GM12878 (cell line): ENCODE data around the gene RPL7A. TPM values are rescaled to one million over a fixed set of nuclear protein-coding genes. Genes with fewer than 3 reads are reported as not detected.

Experiments used
- ATAC-seq: fragments of 200-7000 bp; cut with Tn5 transposase; 3 replicates; pipeline ENCODE4 v1.9.1; 2020; ENCODE audit warnings: mild to moderate bottlenecking, moderate library complexity
- BruUV-seq: library from RNA; stranded (reverse); fragments of 400-500 nt; replicated peaks from 2 replicates; lab custom pipeline; 2021; lab: Mats Ljungman, UMichigan
- CTCF ChIA-PET: fragments of 300-600 bp; sonication (Branson Sonifier 250); formaldehyde crosslinking; extraction: SDS; loops from one replicate; lab custom pipeline; 2021; ENCODE audit warnings: inconsistent platforms; lab: Yijun Ruan, JAX
- POLR2A ChIA-PET: fragments of 350-600 bp; formaldehyde crosslinking; extraction: SDS; loops from one replicate; lab custom pipeline; 2021; ENCODE audit warnings: inconsistent platforms; lab: Charles Lee
- RAD21 ChIA-PET: fragments of 300-600 bp; sonication (Branson Sonifier 250); formaldehyde crosslinking; loops from one replicate; lab custom pipeline; 2023; ENCODE audit warnings: antibody characterized with exemption; ENCODE audit not compliant: unreplicated experiment; lab: Charles Lee
- SMC1A ChIA-PET: fragments of 300-600 bp; sonication (Branson Sonifier 250); formaldehyde crosslinking; loops from one replicate; lab custom pipeline; 2023; ENCODE audit not compliant: unreplicated experiment, uncharacterized antibody; lab: Charles Lee
- DNase-seq: peaks from one replicate; pipeline ENCODE4 v3.0.0-alpha.2; 2011; ENCODE audit warnings: low read depth, low spot score
- FAIRE-seq: peaks from 3 replicates; lab custom pipeline; 2011; peaks lifted over from hg19 to GRCh38; lab: Jason Lieb, UNC
- H2AFZ ChIP-seq: 2 replicates; pipeline ENCODE4 v1.6.0; 2011; ENCODE audit warnings: low read depth, low read length, control low read depth; ENCODE audit not compliant: control insufficient read depth
- H3K27ac ChIP-seq: 2 replicates; pipeline ENCODE4 v1.5.1; 2011; ENCODE audit warnings: control low read depth; ENCODE audit not compliant: control insufficient read depth, insufficient read depth
- H3K27me3 ChIP-seq, 2 experiments: replicated peaks in 1 of 2; 2 replicates each; pipeline versions ENCODE4 v1.6.0 to v1.6.1; 2011; ENCODE audit warnings: low read length in 1 of 2; ENCODE audit not compliant: control insufficient read depth in 2 of 2, insufficient read depth in 2 of 2
- H3K36me3 ChIP-seq, 2 experiments: 2 replicates each; pipeline ENCODE4 v1.5.1; 2011; ENCODE audit warnings: low read length in 1 of 2; ENCODE audit not compliant: control insufficient read depth in 2 of 2, insufficient read depth in 2 of 2
- H3K4me1 ChIP-seq: 2 replicates; pipeline ENCODE4 v1.6.1; 2011; ENCODE audit warnings: mild to moderate bottlenecking, low read length, moderate library complexity, mixed read lengths; ENCODE audit not compliant: control insufficient read depth, insufficient read depth
- H3K4me2 ChIP-seq: 2 replicates; pipeline ENCODE4 v1.6.0; 2011; ENCODE audit warnings: control low read depth; ENCODE audit not compliant: control insufficient read depth, insufficient read depth
- H3K4me3 ChIP-seq: fragments of 200-600 bp; sonication (generic); 2 replicates; pipeline ENCODE4 v1.5.1; 2016
- H3K79me2 ChIP-seq: 2 replicates; pipeline ENCODE4 v1.6.0; 2011; ENCODE audit warnings: low read length; ENCODE audit not compliant: control insufficient read depth, insufficient read depth
- H3K9ac ChIP-seq: 2 replicates; pipeline ENCODE4 v1.8.0; 2011; ENCODE audit warnings: low read length, control low read depth, mixed read lengths; ENCODE audit not compliant: control insufficient read depth, insufficient read depth
- H3K9me3 ChIP-seq: replicated peaks from 3 replicates; pipeline ENCODE4 v1.5.1; 2011; ENCODE audit warnings: mild to moderate bottlenecking, low read length; ENCODE audit not compliant: control insufficient read depth, insufficient read depth
- H4K20me1 ChIP-seq: 2 replicates; pipeline ENCODE4 v1.6.0; 2011; ENCODE audit not compliant: control insufficient read depth, insufficient read depth
- NKRF ChIP-seq: fragments of 450-650 bp; conservative IDR thresholded peaks from 2 replicates; pipeline ENCODE4 v1.6.1; 2017; ENCODE audit warnings: mild to moderate bottlenecking, moderate library complexity
- WGBS: methylation state at CpG from one replicate; pipeline ENCODE4 v1.1.6; 2016; ENCODE audit warnings: low lambda C conversion rate; ENCODE audit not compliant: insufficient replicate concordance, insufficient coverage; ENCODE audit errors: missing lambda C conversion rate; 5-methylcytosine and 5-hydroxymethylcytosine counted together
- in situ Hi-C: fragments of 300-500 bp; cut with MboI; formaldehyde crosslinking; loops from 9 replicates; pipeline ENCODE4 v1.14.3; 2018; ENCODE audit warnings: mixed read lengths
- intact Hi-C: fragments of 100-400 bp; cut with micrococcal nuclease; formaldehyde crosslinking; loops from one replicate; pipeline ENCODE4 v1.14.2; 2022; ENCODE audit not compliant: unreplicated experiment
- polyA plus RNA-seq, 11 experiments: library from polyadenylated mRNA; depleted of rRNA in 4 of 11; unstranded in 6 of 11; stranded (reverse) in 5 of 11; fragments of >200 nt; fragmentation: Nextera tagmentation in 4 of 11; fragmentation: Illumina TruSeq in 1 of 11; extraction: Ambion mirVana in 4 of 11; extraction: Trizol in 1 of 11; gene quantifications; 1 replicate in 1 of 11; 2 replicates in 10 of 11; pipeline versions ENCODE4 v1.2.1 to v1.2.3, GENCODE V29; 2011 to 2016; ENCODE audit warnings: inconsistent platforms in 2 of 11, missing spikeins in 2 of 11, low read depth in 1 of 11
- total RNA-seq, 4 experiments: library from RNA; depleted of rRNA in 3 of 4; stranded (reverse); fragments of >200 nt in 3 of 4; fragmentation: Illumina TruSeq in 1 of 4; extraction: Trizol in 1 of 4; gene quantifications; 2 replicates each; pipeline versions ENCODE4 v1.2.1 to v1.2.3, GENCODE V29; 2013 to 2021
- TF ChIP-seq, protein P1 (sequence below): fragments of 450-650 bp; formaldehyde crosslinking; IDR thresholded peaks from 2 replicates; pipeline ENCODE4 v1.5.0; 2022; ENCODE audit warnings: mild to moderate bottlenecking, missing genetic modification characterization

RPL7A gene
- total and polyA plus RNA-seq, 10 of the 15 experiments (the other 5 are each of a cell fraction or from before 2014, with no cell fraction given): 917 to 5,193 (median 3,326) TPM

- no peaks in the 10 kb centered on the region for H3K36me3 ChIP-seq
- CTCF ChIA-PET: interaction anchor here (1.3 kb wide), 1 partner anchor 11 kb away, joined by 3 read pairs; the partner anchor contains the start of gene STKLD1
- H4K20me1 ChIP-seq: no peaks in the 10 kb centered on the region
- H3K27ac ChIP-seq: no peak overlapping the region
- POLR2A ChIA-PET: interaction anchor here (0.7 kb wide), 1 partner anchor 412 kb away, joined by 3 read pairs; no protein-coding TSS in a partner anchor
- no peaks in the 10 kb centered on the region for H3K9me3 ChIP-seq
- WGBS: 40% methylated on average over 9 of the region's 9 CpGs
- no TSS peak for BruUV-seq
- no peak overlapping the region for H3K9ac ChIP-seq
- FAIRE-seq: no peak
- no peak for DNase-seq
- RAD21 ChIA-PET: no interaction called here
- no peak overlapping the region for H3K4me2 ChIP-seq
- TF ChIP-seq, protein P1, sequence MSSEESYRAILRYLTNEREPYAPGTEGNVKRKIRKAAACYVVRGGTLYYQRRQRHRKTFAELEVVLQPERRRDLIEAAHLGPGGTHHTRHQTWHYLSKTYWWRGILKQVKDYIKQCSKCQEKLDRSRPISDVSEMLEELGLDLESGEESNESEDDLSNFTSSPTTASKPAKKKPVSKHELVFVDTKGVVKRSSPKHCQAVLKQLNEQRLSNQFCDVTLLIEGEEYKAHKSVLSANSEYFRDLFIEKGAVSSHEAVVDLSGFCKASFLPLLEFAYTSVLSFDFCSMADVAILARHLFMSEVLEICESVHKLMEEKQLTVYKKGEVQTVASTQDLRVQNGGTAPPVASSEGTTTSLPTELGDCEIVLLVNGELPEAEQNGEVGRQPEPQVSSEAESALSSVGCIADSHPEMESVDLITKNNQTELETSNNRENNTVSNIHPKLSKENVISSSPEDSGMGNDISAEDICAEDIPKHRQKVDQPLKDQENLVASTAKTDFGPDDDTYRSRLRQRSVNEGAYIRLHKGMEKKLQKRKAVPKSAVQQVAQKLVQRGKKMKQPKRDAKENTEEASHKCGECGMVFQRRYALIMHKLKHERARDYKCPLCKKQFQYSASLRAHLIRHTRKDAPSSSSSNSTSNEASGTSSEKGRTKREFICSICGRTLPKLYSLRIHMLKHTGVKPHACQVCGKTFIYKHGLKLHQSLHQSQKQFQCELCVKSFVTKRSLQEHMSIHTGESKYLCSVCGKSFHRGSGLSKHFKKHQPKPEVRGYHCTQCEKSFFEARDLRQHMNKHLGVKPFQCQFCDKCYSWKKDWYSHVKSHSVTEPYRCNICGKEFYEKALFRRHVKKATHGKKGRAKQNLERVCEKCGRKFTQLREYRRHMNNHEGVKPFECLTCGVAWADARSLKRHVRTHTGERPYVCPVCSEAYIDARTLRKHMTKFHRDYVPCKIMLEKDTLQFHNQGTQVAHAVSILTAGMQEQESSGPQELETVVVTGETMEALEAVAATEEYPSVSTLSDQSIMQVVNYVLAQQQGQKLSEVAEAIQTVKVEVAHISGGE: no peak
- TF ChIP-seq NKRF: no peak
- H3K27me3 ChIP-seq: no peaks in the 10 kb centered on the region
- intact Hi-C loops: no loop called here
- no peak overlapping the region for H3K4me3 ChIP-seq
- no peak for ATAC-seq
- no peak overlapping the region for H2AFZ ChIP-seq
- H3K4me1 ChIP-seq: no peaks in the 10 kb centered on the region
- SMC1A ChIA-PET: no interaction called here
- in situ Hi-C loops: no loop called here
- H3K79me2 ChIP-seq: no peaks in the 10 kb centered on the region
These were observed 39.7 kb downstream of the RPL7A start for GRCh38 chr9:133387680-133388079.
